Measurements from ENCODE around the gene CCNL2. TPM values are rescaled to one million over a fixed set of nuclear protein-coding genes. Genes with fewer than 3 reads are reported as not detected.

The CCNL2 gene
- total and polyA plus RNA-seq, 2 donors (not counting 1 experiment from before 2014, with no cell fraction given), result 102 to 116 TPM

GRCh38 chr1:1373815-1374588 lies 25.1 kb downstream of the CCNL2 start:
- Histone ChIP-seq H3K4me3 (replicated peaks in 1 of 4; ENCODE audit: control extremely low read depth in 1 of 4, insufficient read depth in 1 of 4, low read depth in 3 of 4, low read length in 4 of 4) (peak overlapping the region; percentile 51 to 86 (median 72)), H3K27me3 (ENCODE audit: control insufficient read depth, insufficient read depth, low read length) (no peaks in the 10 kb centered on the region), H3K27ac (ENCODE audit: insufficient read depth, low read length) (peak overlapping the region; percentile 73), H3K4me1 (ENCODE audit: control insufficient read depth, extremely low read depth, insufficient read depth, low read length) (peaks cover 15% of the 10 kb centered on the region), H3K79me2 (ENCODE audit: control insufficient read depth, insufficient read depth, low read length) (peaks cover 26% of the 10 kb centered on the region), H2AFZ (ENCODE audit: low read length) (no peak overlapping the region), H3K4me2 (ENCODE audit: extremely low read depth, insufficient read depth, low read length) (peak overlapping the region; percentile 86), H3K36me3 (ENCODE audit: control insufficient read depth, insufficient read depth, low read length) (peaks cover 17% of the 10 kb centered on the region), H3K9ac (ENCODE audit: insufficient read depth, low read length) (peak overlapping the region; percentile 84), H3K9me3 (ENCODE audit: control insufficient read depth, insufficient read depth, low read depth, low read length) (no peaks in the 10 kb centered on the region), H4K20me1 (ENCODE audit: control insufficient read depth, extremely low read depth, insufficient read depth, low read length) (no peaks in the 10 kb centered on the region)
- no peak for DNase-seq (ENCODE audit: low read depth in 2 of 2)
- TF ChIP-seq, protein P1, sequence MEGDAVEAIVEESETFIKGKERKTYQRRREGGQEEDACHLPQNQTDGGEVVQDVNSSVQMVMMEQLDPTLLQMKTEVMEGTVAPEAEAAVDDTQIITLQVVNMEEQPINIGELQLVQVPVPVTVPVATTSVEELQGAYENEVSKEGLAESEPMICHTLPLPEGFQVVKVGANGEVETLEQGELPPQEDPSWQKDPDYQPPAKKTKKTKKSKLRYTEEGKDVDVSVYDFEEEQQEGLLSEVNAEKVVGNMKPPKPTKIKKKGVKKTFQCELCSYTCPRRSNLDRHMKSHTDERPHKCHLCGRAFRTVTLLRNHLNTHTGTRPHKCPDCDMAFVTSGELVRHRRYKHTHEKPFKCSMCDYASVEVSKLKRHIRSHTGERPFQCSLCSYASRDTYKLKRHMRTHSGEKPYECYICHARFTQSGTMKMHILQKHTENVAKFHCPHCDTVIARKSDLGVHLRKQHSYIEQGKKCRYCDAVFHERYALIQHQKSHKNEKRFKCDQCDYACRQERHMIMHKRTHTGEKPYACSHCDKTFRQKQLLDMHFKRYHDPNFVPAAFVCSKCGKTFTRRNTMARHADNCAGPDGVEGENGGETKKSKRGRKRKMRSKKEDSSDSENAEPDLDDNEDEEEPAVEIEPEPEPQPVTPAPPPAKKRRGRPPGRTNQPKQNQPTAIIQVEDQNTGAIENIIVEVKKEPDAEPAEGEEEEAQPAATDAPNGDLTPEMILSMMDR (conservative IDR thresholded peaks at IDR 0.05 in 1 of 2, IDR thresholded peaks at IDR 0.05 in 1 of 2; ENCODE audit: low read depth in 1 of 2, low read length in 2 of 2), result no peak
- no peak for TF ChIP-seq EZH2 (IDR thresholded peaks at IDR 0.05; ENCODE audit: low read length, missing control alignments)

DNA sequence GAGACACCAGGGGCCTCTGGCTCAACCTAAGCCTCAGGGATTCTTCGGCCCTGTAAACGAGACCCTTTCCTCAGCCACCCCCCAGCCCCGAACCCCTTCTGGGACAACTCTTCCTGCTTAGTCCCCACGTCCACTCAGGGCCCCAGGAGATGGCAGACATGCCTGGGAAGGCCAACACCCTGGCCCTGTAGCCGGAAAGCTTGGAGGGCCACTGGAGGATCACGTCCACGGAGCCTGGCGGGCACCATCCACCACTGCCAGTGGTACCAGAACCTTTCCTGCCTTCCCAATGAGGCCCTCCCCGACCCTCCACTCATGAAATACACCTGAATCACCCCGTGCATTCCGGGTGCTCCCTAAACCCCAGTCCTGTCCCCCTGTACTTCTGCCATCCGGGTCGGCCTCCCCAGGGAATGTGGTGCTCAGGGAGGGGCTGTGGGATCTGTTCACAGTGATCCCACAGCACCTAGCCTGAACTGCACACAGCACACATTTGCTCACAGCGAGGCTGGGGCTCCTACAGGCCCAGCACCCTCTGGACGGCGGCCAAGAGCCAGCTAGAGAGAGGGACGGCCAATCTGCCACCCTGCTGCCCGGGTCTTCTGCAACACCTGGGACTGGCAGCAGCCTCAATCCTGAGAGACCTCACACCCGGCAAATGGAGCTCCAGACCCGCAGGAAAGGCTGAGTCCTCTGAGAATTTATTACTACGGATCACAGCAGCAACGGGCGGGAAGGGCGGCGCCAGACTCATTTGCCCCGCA lies 25.9 kb downstream of the CCNL2 start:
- peak overlapping the region in 2 of 4 experiments; percentile 10 to 72 for H3K4me3 ChIP-seq (replicated peaks in 1 of 4; ENCODE audit: control extremely low read depth in 1 of 4, insufficient read depth in 1 of 4, low read depth in 3 of 4, low read length in 4 of 4)
- H3K27ac ChIP-seq (ENCODE audit: insufficient read depth, low read length), result no peak overlapping the region
- peak overlapping the region; percentile 86 for H3K4me2 ChIP-seq (ENCODE audit: extremely low read depth, insufficient read depth, low read length)
- no peaks in the 10 kb centered on the region for H3K27me3 ChIP-seq (ENCODE audit: control insufficient read depth, insufficient read depth, low read length)
- H3K9me3 ChIP-seq (ENCODE audit: control insufficient read depth, insufficient read depth, low read depth, low read length), result no peaks in the 10 kb centered on the region
- H3K79me2 ChIP-seq (ENCODE audit: control insufficient read depth, insufficient read depth, low read length), result peaks cover 26% of the 10 kb centered on the region
- no peak for TF ChIP-seq EZH2 (IDR thresholded peaks at IDR 0.05; ENCODE audit: low read length, missing control alignments)
- TF ChIP-seq, protein P1 (conservative IDR thresholded peaks at IDR 0.05 in 1 of 2, IDR thresholded peaks at IDR 0.05 in 1 of 2; ENCODE audit: low read depth in 1 of 2, low read length in 2 of 2), result no peak
- DNase-seq (ENCODE audit: low read depth in 2 of 2), result no peak
- no peaks in the 10 kb centered on the region for H4K20me1 ChIP-seq (ENCODE audit: control insufficient read depth, extremely low read depth, insufficient read depth, low read length)
- peaks cover 15% of the 10 kb centered on the region for H3K4me1 ChIP-seq (ENCODE audit: control insufficient read depth, extremely low read depth, insufficient read depth, low read length)
- H3K9ac ChIP-seq (ENCODE audit: insufficient read depth, low read length), result no peak overlapping the region
- peaks cover 17% of the 10 kb centered on the region for H3K36me3 ChIP-seq (ENCODE audit: control insufficient read depth, insufficient read depth, low read length)
- H2AFZ ChIP-seq (ENCODE audit: low read length), result no peak overlapping the region

All from fibroblast of lung (primary cell).